IMR-90 (cell line): Measurements from ENCODE around the gene PRKAG1. TPM values are rescaled to one million over a fixed set of nuclear protein-coding genes. Genes with fewer than 3 reads are reported as not detected.

ENCODE experiments used
- BHLHE40 ChIP-seq: fragments of 150-350 bp; IDR thresholded peaks from 2 replicates; pipeline ENCODE4 v1.6.1; 2016; ENCODE audit warnings: mild to moderate bottlenecking, low read depth, low read length
- MAZ ChIP-seq: IDR thresholded peaks from 2 replicates; pipeline ENCODE4 v1.6.1; 2012; ENCODE audit warnings: low read depth, mild to moderate bottlenecking, low read length, improper control_type of control experiment, moderate library complexity, borderline replicate concordance
- polyA plus RNA-seq, 3 experiments: library from polyadenylated mRNA; depleted of rRNA; stranded (reverse); fragments of >200 nt; gene quantifications; 2 replicates each; pipeline ENCODE4 v1.2.3, GENCODE V29; 2012; ENCODE audit warnings: low replicate concordance in 1 of 3
- total RNA-seq: library from RNA; depleted of rRNA; stranded (reverse); fragments of >200 nt; gene quantifications from 2 replicates; pipeline ENCODE4 v1.2.3, GENCODE V29; 2012
- TF ChIP-seq, protein P1 (sequence below): conservative IDR thresholded peaks from 2 replicates; pipeline ENCODE4 v1.5.1; 2012; ENCODE audit warnings: mild to moderate bottlenecking, low read depth, low read length, improper control_type of control experiment

PRKAG1 gene
- total and polyA plus RNA-seq, 2 of the 4 experiments (the other 2 are of a cell fraction), result 81.1 to 106 TPM

DNA sequence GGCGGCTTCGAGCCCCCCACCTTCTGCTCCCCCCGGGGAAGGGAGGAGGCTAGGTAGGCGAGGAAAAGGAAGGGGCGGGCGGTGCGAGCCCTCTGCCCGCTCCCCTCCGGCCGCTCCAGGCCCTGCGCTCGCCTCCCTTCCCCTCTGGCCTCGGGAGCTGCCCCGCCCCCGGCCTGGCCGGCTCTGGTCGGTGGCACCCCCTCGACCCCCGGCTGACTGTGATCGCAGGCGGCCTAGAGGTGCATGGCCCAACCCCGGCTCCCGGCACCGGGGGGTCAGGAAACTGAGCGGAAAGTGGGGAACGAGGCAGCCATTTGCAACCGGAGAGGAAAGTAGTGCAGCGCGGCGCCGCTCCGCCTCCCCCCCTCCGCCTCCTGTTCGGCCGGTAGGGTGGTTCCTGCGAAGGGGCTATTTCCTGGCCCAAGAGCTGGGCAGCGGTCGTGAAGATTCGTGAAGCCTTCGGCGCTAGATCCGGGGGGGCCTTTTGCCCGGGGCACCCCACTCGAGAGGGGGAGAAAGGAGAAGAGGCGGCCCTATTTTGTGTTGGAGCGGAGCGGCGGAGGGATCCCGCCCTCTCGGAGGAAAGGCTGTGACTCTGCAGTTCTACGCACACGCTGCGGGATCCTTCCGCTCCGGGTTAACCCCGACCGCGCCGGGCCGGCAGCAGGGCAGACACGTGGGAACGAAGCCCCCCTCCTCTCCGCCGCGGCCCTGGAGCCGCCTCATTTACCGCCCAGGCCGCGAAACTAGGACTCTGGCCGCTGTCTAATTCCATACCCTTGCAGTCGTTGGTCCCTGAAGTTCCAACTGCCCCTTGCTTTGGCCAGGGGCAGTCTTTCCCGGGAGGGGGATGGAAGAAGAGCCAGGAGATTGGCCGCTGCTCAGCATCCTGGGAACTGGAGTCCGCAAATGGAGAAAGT, 41.9 kb upstream of the PRKAG1 start, which contains the start of gene KMT2D (continued):
- TF ChIP-seq, protein P1, sequence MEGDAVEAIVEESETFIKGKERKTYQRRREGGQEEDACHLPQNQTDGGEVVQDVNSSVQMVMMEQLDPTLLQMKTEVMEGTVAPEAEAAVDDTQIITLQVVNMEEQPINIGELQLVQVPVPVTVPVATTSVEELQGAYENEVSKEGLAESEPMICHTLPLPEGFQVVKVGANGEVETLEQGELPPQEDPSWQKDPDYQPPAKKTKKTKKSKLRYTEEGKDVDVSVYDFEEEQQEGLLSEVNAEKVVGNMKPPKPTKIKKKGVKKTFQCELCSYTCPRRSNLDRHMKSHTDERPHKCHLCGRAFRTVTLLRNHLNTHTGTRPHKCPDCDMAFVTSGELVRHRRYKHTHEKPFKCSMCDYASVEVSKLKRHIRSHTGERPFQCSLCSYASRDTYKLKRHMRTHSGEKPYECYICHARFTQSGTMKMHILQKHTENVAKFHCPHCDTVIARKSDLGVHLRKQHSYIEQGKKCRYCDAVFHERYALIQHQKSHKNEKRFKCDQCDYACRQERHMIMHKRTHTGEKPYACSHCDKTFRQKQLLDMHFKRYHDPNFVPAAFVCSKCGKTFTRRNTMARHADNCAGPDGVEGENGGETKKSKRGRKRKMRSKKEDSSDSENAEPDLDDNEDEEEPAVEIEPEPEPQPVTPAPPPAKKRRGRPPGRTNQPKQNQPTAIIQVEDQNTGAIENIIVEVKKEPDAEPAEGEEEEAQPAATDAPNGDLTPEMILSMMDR, result 0 out of 2 replicates have a peak, but pooled peaks have one; percentile 1
- peak; percentile 59 for TF ChIP-seq BHLHE40
- TF ChIP-seq MAZ, result peak; percentile 94; the same call in 1 of the 2 replicates
